ENCODE results near the gene TMIGD3.

The TMIGD3 gene

DNA sequence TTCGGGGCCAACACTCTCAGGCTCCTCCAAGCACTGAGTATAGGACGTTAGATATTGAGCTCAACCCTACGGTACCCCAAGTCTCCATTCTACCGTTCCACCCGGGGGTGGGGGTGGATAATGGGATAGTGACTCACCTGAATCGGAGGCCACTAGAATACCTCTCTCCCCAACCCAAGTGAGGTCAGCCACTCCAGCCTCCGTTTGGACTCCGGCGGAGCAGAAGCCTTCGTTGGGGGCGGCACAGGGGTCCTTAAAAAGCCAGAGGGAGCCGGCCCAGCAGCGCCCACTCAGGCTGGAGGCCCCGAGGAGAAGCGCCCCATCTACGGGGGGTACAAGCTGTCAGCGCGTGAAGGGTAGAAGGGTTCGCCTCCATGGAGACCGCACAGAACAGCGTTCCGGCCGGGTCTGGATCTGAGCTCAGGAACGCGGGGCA, 54.9 kb downstream of the TMIGD3 start:
- H3K36me3 ChIP-seq (ENCODE audit: insufficient read depth, insufficient read length, low read length) = peaks cover 78% of the 10 kb centered on the region
- no peak for DNase-seq (ENCODE audit: low read depth, low spot score)

DNA sequence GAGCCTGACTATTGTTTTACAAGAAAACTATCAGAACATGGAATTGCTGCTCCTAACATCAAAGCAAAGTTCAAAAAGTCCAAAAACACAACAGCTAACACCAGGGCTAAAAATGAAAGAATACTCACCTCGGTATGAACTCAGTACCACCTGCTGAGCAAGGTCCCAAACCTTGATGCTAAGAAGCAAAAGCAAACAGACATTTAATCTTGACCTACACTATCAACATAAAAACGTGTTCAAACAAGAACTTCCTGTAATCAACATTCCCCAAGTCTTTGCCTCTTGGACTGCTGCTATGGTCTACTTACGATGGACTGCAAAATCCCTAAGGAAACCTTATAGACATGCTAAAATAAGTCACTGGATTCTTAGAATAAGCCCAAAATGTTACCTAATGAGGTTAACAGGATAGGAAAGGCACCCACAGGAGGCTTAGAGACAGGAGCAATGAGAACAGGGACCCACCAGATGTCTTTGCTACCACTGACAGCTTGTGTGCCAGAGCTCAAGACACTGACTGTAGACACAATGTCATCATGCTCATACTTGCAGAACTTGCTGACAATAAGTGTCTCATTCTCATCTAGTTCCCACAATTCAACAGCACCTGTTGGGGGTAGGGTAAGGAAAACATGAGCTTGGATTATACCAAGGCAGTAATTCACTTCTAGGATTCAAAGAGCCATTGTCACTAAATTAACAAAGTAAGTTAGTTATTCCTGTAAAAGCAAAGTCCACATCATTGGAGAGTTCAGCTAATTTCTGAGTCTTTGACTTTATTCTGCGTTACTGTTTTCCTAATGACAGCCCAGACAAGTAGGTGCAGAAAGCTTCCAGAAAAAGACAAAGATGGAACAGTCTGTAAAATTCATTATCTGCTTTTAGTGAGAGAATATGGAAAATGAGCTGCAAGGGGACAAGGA, 56.2 kb downstream of the TMIGD3 start:
- Histone ChIP-seq H3K36me3 (ENCODE audit: insufficient read depth, insufficient read length, low read length) (peaks cover 78% of the 10 kb centered on the region), H3K4me1 (ENCODE audit: insufficient read depth, insufficient read length) (peaks cover 3% of the 10 kb centered on the region), H3K27me3 (ENCODE audit: insufficient read depth, insufficient read length) (no peaks in the 10 kb centered on the region), H3K4me3 (ENCODE audit: insufficient read length, low read depth) (peak overlapping the region; percentile 97), H3K9me3 (ENCODE audit: insufficient read depth, low read length) (no peaks in the 10 kb centered on the region), H3K9ac (ENCODE audit: insufficient read length, low read depth) (peak overlapping the region; percentile 92)
- DNase-seq (ENCODE audit: low read depth, low spot score) = no peak
- TF ChIP-seq SUZ12 (IDR thresholded peaks at IDR 0.05; ENCODE audit: extremely low read depth, insufficient read depth, insufficient read length) (no peak), ZNF274 (IDR thresholded peaks at IDR 0.05; ENCODE audit: low read depth, low read length) (no peak), YY1 (IDR thresholded peaks at IDR 0.05; ENCODE audit: insufficient read depth, insufficient read length) (no peak)

More for the DNA sequence above, 54.9 kb downstream of the TMIGD3 start:
- Histone ChIP-seq H3K27me3 (ENCODE audit: insufficient read depth, insufficient read length) (no peaks in the 10 kb centered on the region), H3K4me3 (ENCODE audit: insufficient read length, low read depth) (peak overlapping the region; percentile 97), H3K9me3 (ENCODE audit: insufficient read depth, low read length) (no peaks in the 10 kb centered on the region), H3K4me1 (ENCODE audit: insufficient read depth, insufficient read length) (peaks cover 3% of the 10 kb centered on the region), H3K9ac (ENCODE audit: insufficient read length, low read depth) (peak overlapping the region; percentile 92)
- no peak for TF ChIP-seq ZNF274 (IDR thresholded peaks at IDR 0.05; ENCODE audit: low read depth, low read length)
- no peak for TF ChIP-seq SUZ12 (IDR thresholded peaks at IDR 0.05; ENCODE audit: extremely low read depth, insufficient read depth, insufficient read length)
- no peak for TF ChIP-seq YY1 (IDR thresholded peaks at IDR 0.05; ENCODE audit: insufficient read depth, insufficient read length)

DNA sequence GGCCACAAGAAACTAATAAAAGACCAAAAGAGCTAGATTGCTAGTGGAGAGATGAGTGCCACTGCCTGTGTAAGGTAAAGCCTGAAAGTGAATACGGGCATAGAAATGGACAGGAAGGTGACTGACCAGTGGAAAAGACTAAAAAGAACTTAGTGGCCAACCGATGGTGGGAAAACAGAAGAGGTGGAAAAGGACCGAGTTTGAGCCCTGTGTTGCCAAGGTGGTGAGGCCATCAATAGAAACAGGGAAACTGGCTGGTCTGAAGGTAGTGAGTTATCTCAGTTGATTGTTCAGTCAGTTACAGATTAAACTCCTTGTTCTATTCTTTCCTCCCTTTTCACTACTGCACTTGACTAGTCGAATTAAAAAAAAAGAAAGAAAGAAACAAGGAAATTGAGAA, 56.9 kb downstream of the TMIGD3 start:
- DNase-seq (ENCODE audit: low read depth, low spot score) = no peak
- Histone ChIP-seq H3K9ac (ENCODE audit: insufficient read length, low read depth) (no peak overlapping the region), H3K36me3 (ENCODE audit: insufficient read depth, insufficient read length, low read length) (peaks cover 79% of the 10 kb centered on the region), H3K4me3 (ENCODE audit: insufficient read length, low read depth) (no peak overlapping the region), H3K9me3 (ENCODE audit: insufficient read depth, low read length) (no peaks in the 10 kb centered on the region), H3K4me1 (ENCODE audit: insufficient read depth, insufficient read length) (peaks cover 3% of the 10 kb centered on the region), H3K27me3 (ENCODE audit: insufficient read depth, insufficient read length) (no peaks in the 10 kb centered on the region)
- TF ChIP-seq YY1 (IDR thresholded peaks at IDR 0.05; ENCODE audit: insufficient read depth, insufficient read length) (no peak), ZNF274 (IDR thresholded peaks at IDR 0.05; ENCODE audit: low read depth, low read length) (no peak), SUZ12 (IDR thresholded peaks at IDR 0.05; ENCODE audit: extremely low read depth, insufficient read depth, insufficient read length) (no peak)

DNA sequence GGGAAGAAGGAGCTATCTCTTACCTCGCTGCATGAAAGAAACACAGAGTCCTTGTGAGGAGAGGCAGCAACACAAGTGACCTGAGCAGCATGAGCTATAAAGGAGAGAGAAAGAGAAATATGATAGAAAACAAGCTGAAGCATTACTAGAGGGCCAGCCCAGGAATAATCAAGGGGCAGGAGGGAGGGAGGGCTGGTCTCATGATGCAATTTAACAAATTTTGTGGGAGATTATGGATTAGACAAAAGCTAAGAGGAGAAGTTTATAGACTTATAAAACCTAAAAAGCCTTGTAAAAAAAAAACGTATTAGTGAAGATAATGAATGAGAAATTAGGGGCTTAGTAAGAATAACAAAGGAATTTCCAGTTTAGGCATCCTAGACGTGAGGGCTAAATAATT, 59.4 kb downstream of the TMIGD3 start:
- no peak for TF ChIP-seq YY1 (IDR thresholded peaks at IDR 0.05; ENCODE audit: insufficient read depth, insufficient read length)
- TF ChIP-seq ZNF274 (IDR thresholded peaks at IDR 0.05; ENCODE audit: low read depth, low read length) = no peak
- TF ChIP-seq SUZ12 (IDR thresholded peaks at IDR 0.05; ENCODE audit: extremely low read depth, insufficient read depth, insufficient read length) = no peak
- Histone ChIP-seq H3K9me3 (ENCODE audit: insufficient read depth, low read length) (no peaks in the 10 kb centered on the region), H3K4me1 (ENCODE audit: insufficient read depth, insufficient read length) (peaks cover 3% of the 10 kb centered on the region), H3K4me3 (ENCODE audit: insufficient read length, low read depth) (no peak overlapping the region), H3K9ac (ENCODE audit: insufficient read length, low read depth) (no peak overlapping the region), H3K36me3 (ENCODE audit: insufficient read depth, insufficient read length, low read length) (peaks cover 90% of the 10 kb centered on the region), H3K27me3 (ENCODE audit: insufficient read depth, insufficient read length) (no peaks in the 10 kb centered on the region)
- no peak for DNase-seq (ENCODE audit: low read depth, low spot score)

DNA sequence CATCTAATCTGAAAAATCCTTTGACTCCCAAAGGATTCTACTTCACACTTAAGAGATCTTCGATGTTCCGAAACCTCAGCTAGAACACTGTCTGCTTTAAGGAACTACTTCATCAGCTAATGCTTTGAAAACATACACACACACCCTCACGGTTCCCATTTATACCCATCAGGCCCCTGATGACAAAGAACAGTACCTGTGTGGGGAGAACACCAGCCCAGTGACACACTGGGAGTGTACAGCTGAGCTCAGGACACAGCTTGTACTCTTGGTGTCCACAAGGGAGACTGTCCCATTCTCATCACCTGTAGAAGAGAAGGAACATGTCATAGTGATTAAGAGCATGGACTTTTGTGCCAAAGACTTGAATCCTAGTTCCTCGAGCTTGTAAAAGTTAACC, 61.0 kb downstream of the TMIGD3 start:
- TF ChIP-seq ZNF274 (IDR thresholded peaks at IDR 0.05; ENCODE audit: low read depth, low read length) (no peak), SUZ12 (IDR thresholded peaks at IDR 0.05; ENCODE audit: extremely low read depth, insufficient read depth, insufficient read length) (no peak), YY1 (IDR thresholded peaks at IDR 0.05; ENCODE audit: insufficient read depth, insufficient read length) (no peak)
- no peak overlapping the region for H3K4me3 ChIP-seq (ENCODE audit: insufficient read length, low read depth)

DNA sequence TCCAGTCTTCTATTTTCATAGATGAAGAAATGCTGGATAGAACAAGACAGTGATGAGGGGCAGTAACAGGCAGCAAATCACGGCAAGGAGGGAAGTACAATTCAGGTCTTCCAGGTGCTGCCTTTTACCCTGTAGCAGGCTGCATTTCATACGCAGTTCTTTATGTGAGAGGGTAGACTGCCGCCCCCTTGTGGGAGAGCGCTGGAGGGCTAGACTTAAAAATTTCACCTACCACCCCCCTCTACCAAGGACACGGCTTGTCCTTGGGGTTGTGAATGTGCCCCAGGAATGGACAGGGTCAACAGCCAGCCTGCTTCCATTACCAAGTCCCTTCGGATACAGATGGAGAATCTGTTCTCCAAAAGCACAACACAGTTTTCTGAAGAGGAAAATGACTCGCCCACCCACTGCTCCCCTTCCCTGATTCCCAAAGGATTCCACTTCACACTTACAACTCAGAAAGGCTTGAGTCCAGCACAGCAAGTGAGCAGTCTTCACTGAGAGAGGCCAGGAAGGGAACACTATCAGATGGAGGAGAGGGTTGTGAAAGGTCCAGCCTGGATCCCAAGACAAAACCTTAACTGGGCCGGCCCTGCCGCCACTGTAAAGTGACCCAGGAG, 61.8 kb downstream of the TMIGD3 start:
- peak; percentile 36 for DNase-seq (ENCODE audit: low read depth, low spot score)

More for the DNA sequence above, 61.0 kb downstream of the TMIGD3 start:
- DNase-seq (ENCODE audit: low read depth, low spot score) = no peak
- H3K27me3 ChIP-seq (ENCODE audit: insufficient read depth, insufficient read length) = no peaks in the 10 kb centered on the region
- no peaks in the 10 kb centered on the region for H3K9me3 ChIP-seq (ENCODE audit: insufficient read depth, low read length)
- peaks cover 3% of the 10 kb centered on the region for H3K4me1 ChIP-seq (ENCODE audit: insufficient read depth, insufficient read length)
- H3K9ac ChIP-seq (ENCODE audit: insufficient read length, low read depth) = no peak overlapping the region
- peaks cover 100% of the 10 kb centered on the region for H3K36me3 ChIP-seq (ENCODE audit: insufficient read depth, insufficient read length, low read length)

More for the DNA sequence above, 61.8 kb downstream of the TMIGD3 start:
- Histone ChIP-seq H3K27me3 (ENCODE audit: insufficient read depth, insufficient read length) (no peaks in the 10 kb centered on the region), H3K4me1 (ENCODE audit: insufficient read depth, insufficient read length) (no peaks in the 10 kb centered on the region), H3K36me3 (ENCODE audit: insufficient read depth, insufficient read length, low read length) (peaks cover 95% of the 10 kb centered on the region), H3K4me3 (ENCODE audit: insufficient read length, low read depth) (no peak overlapping the region), H3K9me3 (ENCODE audit: insufficient read depth, low read length) (no peaks in the 10 kb centered on the region), H3K9ac (ENCODE audit: insufficient read length, low read depth) (no peak overlapping the region)
- TF ChIP-seq YY1 (IDR thresholded peaks at IDR 0.05; ENCODE audit: insufficient read depth, insufficient read length) (no peak), ZNF274 (IDR thresholded peaks at IDR 0.05; ENCODE audit: low read depth, low read length) (no peak), SUZ12 (IDR thresholded peaks at IDR 0.05; ENCODE audit: extremely low read depth, insufficient read depth, insufficient read length) (no peak)

Data from NT2/D1 (cell line).